ENCODE results near the gene B4GALT7. TPM values are rescaled to one million over a fixed set of nuclear protein-coding genes. Genes with fewer than 3 reads are reported as not detected.

B4GALT7 gene
- total RNA-seq, result 35.7 and 62.7 TPM in 2 replicates

DNA sequence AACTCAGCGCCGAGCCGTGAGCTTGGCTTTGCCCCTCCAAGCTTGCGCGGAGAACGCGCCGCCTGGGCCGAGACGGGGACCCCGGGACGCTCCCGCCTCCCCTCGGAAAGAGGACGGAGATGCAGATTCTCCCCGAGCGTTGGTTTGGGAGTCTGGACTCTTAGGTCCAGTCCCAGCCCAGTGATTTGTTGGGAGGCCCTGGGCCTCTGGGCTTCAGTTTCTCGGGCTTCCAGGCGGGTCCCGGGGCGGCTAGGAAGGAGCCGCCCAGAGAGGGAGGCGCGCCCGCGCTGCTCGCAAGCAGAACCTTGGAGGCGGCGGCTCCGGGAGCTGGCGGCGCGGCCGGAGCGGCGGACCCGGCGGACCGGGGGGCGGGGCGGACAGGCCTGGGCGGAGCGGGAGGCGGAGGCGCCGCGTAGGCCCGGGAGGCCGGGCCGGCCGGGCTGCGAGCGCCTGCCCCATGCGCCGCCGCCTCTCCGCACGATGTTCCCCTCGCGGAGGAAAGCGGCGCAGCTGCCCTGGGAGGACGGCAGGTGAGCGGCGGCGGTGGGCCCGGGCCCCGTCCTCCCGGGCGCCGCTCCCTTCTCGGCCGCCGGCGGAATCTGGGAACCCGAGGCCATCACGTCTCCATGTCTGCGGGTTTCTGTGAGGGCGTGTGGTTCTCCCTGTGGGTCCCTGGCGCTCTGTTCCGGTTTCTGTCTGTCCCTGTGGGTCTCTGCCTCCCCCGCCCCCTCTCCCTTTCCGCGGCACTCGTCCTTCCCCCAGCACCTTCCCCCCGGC lies at the start of gene B4GALT7:
Gene B4GALT7 (plus strand): TSS at position 402 of the 777 bp plus-strand sequence. CDS start 79 bp downstream, at position 481.

DNA sequence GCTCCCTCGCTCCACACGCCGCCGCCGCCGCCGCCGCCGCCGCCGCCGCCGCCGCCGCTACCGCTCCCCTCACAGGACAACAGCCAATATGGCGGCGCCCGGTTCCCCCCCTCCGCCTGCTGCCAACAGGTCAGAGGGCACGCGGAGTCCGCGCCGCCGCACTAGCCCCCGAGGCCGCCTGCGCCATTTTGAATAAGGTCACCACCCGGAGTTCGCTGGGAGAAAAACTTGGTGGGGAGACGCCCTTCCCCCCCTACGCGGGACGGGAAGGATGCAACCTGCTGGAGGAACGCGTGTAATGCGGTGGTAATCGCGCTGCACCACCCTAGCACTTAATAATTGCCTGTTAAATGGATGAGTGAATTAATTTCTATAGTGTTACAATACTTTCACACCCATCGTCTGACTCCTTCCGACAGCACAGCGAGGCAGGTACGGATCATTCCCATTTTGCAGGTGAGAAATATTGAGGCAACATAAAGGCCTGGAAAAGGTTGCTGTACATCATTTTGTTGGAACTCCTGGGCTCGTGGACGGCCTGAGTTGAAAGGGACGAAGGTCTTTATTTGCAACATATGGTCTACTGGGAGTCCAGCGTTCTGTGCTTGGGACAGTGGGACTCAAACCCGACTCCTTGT lies 45.3 kb upstream of the B4GALT7 start, which contains the start of gene FAM193B:
Gene FAM193B (minus strand): TSS at position 90 of the 638 bp plus-strand sequence. CDS start 105 bp downstream, outside the sequence.

DNA sequence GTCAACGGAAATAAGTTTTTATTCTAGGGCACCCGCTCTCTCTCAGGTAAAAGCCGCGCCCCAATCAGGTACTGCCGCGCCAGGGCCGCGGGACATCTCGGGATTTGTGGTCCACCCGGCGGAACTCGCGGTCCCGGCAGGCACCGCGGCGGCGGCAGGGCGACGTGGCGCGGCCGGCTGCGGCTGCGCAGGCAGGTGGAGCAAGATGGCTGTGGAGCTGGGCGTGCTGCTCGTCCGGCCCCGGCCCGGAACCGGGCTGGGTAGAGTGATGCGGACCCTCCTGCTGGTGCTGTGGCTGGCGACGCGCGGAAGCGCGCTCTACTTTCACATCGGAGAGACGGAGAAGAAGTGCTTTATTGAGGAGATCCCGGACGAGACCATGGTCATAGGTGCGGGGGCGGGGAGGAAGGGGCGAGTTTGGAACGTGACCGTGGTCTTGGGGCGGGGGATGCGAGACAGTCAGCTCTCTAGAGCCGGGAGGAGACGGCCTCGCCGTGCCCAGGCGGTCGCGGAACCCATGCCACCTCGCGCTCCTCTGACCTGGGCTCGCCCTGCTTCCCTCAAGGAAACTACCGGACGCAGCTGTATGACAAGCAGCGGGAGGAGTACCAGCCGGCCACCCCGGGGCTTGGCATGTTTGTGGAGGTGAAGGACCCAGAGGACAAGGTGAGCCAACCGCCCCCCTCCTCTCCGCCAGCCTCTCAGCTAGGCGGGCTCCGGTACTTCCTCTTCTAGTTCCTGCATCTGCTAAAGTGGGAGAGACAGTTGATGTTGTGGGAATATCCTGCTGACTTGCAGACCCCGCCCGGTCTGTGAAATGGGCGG lies 7.7 kb upstream of the B4GALT7 start, which contains the start of gene TMED9:
Gene TMED9 (plus strand): TSS at position 194 of the 825 bp plus-strand sequence. CDS start 12 bp downstream, at position 206.

Other genes with a start within 250 kb of the B4GALT7 start
- gene LMAN2, start 248.5 kb upstream of the B4GALT7 start, total RNA-seq, result 281 and 306 TPM in 2 replicates
- gene RGS14, start 242.2 kb upstream of the B4GALT7 start, total RNA-seq, result 11.5 and 17.3 TPM in 2 replicates
- gene SLC34A1, start 215.7 kb upstream of the B4GALT7 start, total RNA-seq, result 0.11 and 0.39 TPM in 2 replicates
- not detected in 2 replicates for gene PFN3, start 199.5 kb upstream of the B4GALT7 start, total RNA-seq
- 3.0 and 7.9 TPM in 2 replicates for gene F12, start 190.6 kb upstream of the B4GALT7 start, total RNA-seq
- 16.5 and 21.5 TPM in 2 replicates for gene GRK6, start 173.5 kb upstream of the B4GALT7 start, total RNA-seq
- 0.98 and 1.2 TPM in 2 replicates for gene PRR7, start 153.3 kb upstream of the B4GALT7 start, total RNA-seq
- 287 and 442 TPM in 2 replicates for gene DBN1, start 126.5 kb upstream of the B4GALT7 start, total RNA-seq
- 96.6 and 243 TPM in 2 replicates for gene PDLIM7, start 102.5 kb upstream of the B4GALT7 start, total RNA-seq
- 1.4 and 3.5 TPM in 2 replicates for gene DOK3, start 90.3 kb upstream of the B4GALT7 start, total RNA-seq
- gene DDX41, start 83.2 kb upstream of the B4GALT7 start, total RNA-seq, result 62.4 and 88.9 TPM in 2 replicates
- gene FAM193B, start 45.6 kb upstream of the B4GALT7 start, total RNA-seq, result 17.5 and 34.9 TPM in 2 replicates
- gene TMED9, start 7.9 kb upstream of the B4GALT7 start, total RNA-seq, result 134 and 214 TPM in 2 replicates
- gene FAM153A, start 182.8 kb downstream of the B4GALT7 start, total RNA-seq, result not detected in 2 replicates

All from placental epithelial cell (primary cell).